HepG2 (cell line): ENCODE results near the gene TNFRSF1B. TPM values are rescaled to one million over a fixed set of nuclear protein-coding genes. Genes with fewer than 3 reads are reported as not detected.
A peak's percentile ranks its signal among the peaks of the same experiment; 100 is the strongest.

Source experiments
- ATAC-seq: fragments of 200-7000 bp; cut with Tn5 transposase; 3 replicates; pipeline ENCODE4 v1.9.1; 2020; ENCODE audit warnings: mild to moderate bottlenecking, moderate library complexity
- BruUV-seq: library from RNA; stranded (reverse); fragments of 400-500 nt; replicated peaks from 2 replicates; lab custom pipeline; 2021; lab: Mats Ljungman, UMichigan
- CTCF ChIA-PET: fragments of 300-600 bp; formaldehyde crosslinking; extraction: SDS; loops from one replicate; lab custom pipeline; 2021; ENCODE audit warnings: low total read pairs, inconsistent platforms, low intra/inter-chr PET ratio; lab: Yijun Ruan, JAX
- POLR2A ChIA-PET: fragments of 350-600 bp; sonication (Branson Sonifier 250); formaldehyde crosslinking; loops from one replicate; lab custom pipeline; 2020; ENCODE audit warnings: antibody characterized with exemption, inconsistent platforms; lab: Yijun Ruan, JAX
- DNase-seq: peaks from one replicate; pipeline ENCODE4 v3.0.0-alpha.2; 2015; ENCODE audit warnings: low spot score
- FAIRE-seq: peaks from 3 replicates; lab custom pipeline; 2011; peaks lifted over from hg19 to GRCh38; lab: Jason Lieb, UNC
- H2AFZ ChIP-seq: one replicate; pipeline ENCODE4 v1.6.1; 2011; ENCODE audit warnings: low read length, inconsistent platforms
- H3K27ac ChIP-seq: fragments of 300-600 bp; 3 replicates; pipeline ENCODE4 v1.8.0; 2011; ENCODE audit warnings: mixed run types, mild to moderate bottlenecking, mixed read lengths, low read length, inconsistent platforms; ENCODE audit not compliant: insufficient read depth; ENCODE audit errors: extremely low read length
- H3K27me3 ChIP-seq, 2 experiments: fragments of 200-600 bp in 1 of 2; 2 replicates in 1 of 2; 3 replicates in 1 of 2; pipeline versions ENCODE4 v1.6.0 to v1.8.0; 2011; ENCODE audit warnings: low read length in 2 of 2, mild to moderate bottlenecking in 2 of 2, moderate library complexity in 2 of 2, inconsistent platforms in 1 of 2; ENCODE audit not compliant: insufficient read depth in 2 of 2, control insufficient read depth in 1 of 2
- H3K36me3 ChIP-seq, 2 experiments: fragments of 200-600 bp in 1 of 2; replicated peaks in 1 of 2; 2 replicates in 1 of 2; 3 replicates in 1 of 2; pipeline versions ENCODE4 v1.5.1 to v1.8.0; 2011; ENCODE audit warnings: low read length in 2 of 2, inconsistent platforms in 1 of 2; ENCODE audit not compliant: insufficient read depth in 2 of 2, control insufficient read depth in 1 of 2
- H3K4me1 ChIP-seq: 2 replicates; pipeline ENCODE4 v1.5.1; 2012; ENCODE audit warnings: low read length, inconsistent platforms; ENCODE audit not compliant: insufficient read depth
- H3K4me2 ChIP-seq: 2 replicates; pipeline ENCODE4 v1.6.0; 2011; ENCODE audit warnings: low read depth, low read length, inconsistent platforms
- H3K4me3 ChIP-seq, 3 experiments: fragments of 200-600 bp in 1 of 3; sonication (generic), shearing (Covaris generic) in 1 of 3; replicated peaks in 1 of 3; 2 replicates each; pipeline ENCODE4 v1.5.1; 2011 to 2016; ENCODE audit warnings: low read length in 3 of 3, inconsistent platforms in 2 of 3, low read depth in 2 of 3, mild to moderate bottlenecking in 2 of 3, control low read depth in 1 of 3, mixed read lengths in 1 of 3; ENCODE audit not compliant: insufficient read depth in 1 of 3
- H3K79me2 ChIP-seq: one replicate; pipeline ENCODE4 v1.6.1; 2011; ENCODE audit warnings: low read length, inconsistent platforms; ENCODE audit not compliant: insufficient read depth
- H3K9ac ChIP-seq: 2 replicates; pipeline ENCODE4 v1.6.0; 2011; ENCODE audit warnings: mild to moderate bottlenecking, low read depth, low read length, inconsistent platforms; ENCODE audit not compliant: insufficient read depth
- H3K9me3 ChIP-seq: 2 replicates; pipeline ENCODE4 v1.5.1; 2012; ENCODE audit warnings: mild to moderate bottlenecking, low read length
- H4K20me1 ChIP-seq: 2 replicates; pipeline ENCODE4 v1.6.0; 2011; ENCODE audit warnings: inconsistent platforms, mild to moderate bottlenecking, low read length, moderate library complexity; ENCODE audit not compliant: insufficient read depth
- HIVEP1 ChIP-seq: sonication (generic); formaldehyde crosslinking; IDR thresholded peaks from 2 replicates; pipeline ENCODE4 v1.4.0; 2020; ENCODE audit warnings: mild to moderate bottlenecking, missing genetic modification reagents
- HMG20A ChIP-seq: IDR thresholded peaks from 2 replicates; pipeline ENCODE4 v1.6.1; 2016; ENCODE audit warnings: borderline replicate concordance
- LCORL ChIP-seq, 2 experiments: fragments of 450-650 bp in 1 of 2; sonication (generic) in 1 of 2; formaldehyde crosslinking in 1 of 2; IDR thresholded peaks; 2 replicates each; pipeline versions ENCODE4 v1.5.0 to v1.6.1; 2017 to 2020; ENCODE audit warnings: antibody characterized with exemption in 1 of 2, missing genetic modification reagents in 1 of 2
- MAFF ChIP-seq: IDR thresholded peaks from 2 replicates; pipeline ENCODE4 v1.6.1; 2011; ENCODE audit warnings: low read depth, low read length, improper control_type of control experiment
- MAFK ChIP-seq, 2 experiments: IDR thresholded peaks in 1 of 2; conservative IDR thresholded peaks in 1 of 2; 2 replicates each; pipeline ENCODE4 v1.6.1; 2011; ENCODE audit warnings: improper control_type of control experiment in 2 of 2, low read length in 2 of 2
- TARDBP ChIP-seq: sonication (generic); formaldehyde crosslinking; IDR thresholded peaks from 2 replicates; pipeline ENCODE4 v1.8.0; 2022; ENCODE audit warnings: mild to moderate bottlenecking, missing genetic modification reagents
- ZBTB42 ChIP-seq: sonication (generic); formaldehyde crosslinking; IDR thresholded peaks from 2 replicates; pipeline ENCODE4 v1.5.0; 2020; ENCODE audit warnings: mild to moderate bottlenecking, missing genetic modification reagents
- ZNF589 ChIP-seq: sonication (generic); formaldehyde crosslinking; conservative IDR thresholded peaks from 2 replicates; pipeline ENCODE4 v1.8.0; 2022; ENCODE audit warnings: mild to moderate bottlenecking, moderate library complexity, missing genetic modification reagents
- ZNF879 ChIP-seq: sonication (generic); formaldehyde crosslinking; IDR thresholded peaks from 2 replicates; pipeline ENCODE4 v1.8.1; 2023; ENCODE audit warnings: missing genetic modification reagents
- WGBS: methylation state at CpG from one replicate; pipeline ENCODE4 v1.1.6; 2017; ENCODE audit warnings: low lambda C conversion rate; 5-methylcytosine and 5-hydroxymethylcytosine counted together
- in situ Hi-C: cut with HindIII; loops from 2 replicates; pipeline ENCODE4 v1.10.0; 2017; ENCODE audit warnings: low pct_unique_long_range_greater_than_20kb; ENCODE audit not compliant: extremely low pct_ligation_motif_present
- intact Hi-C: fragments of 100-400 bp; cut with micrococcal nuclease; formaldehyde crosslinking; loops from one replicate; pipeline ENCODE4 v1.10.0; 2022; ENCODE audit not compliant: unreplicated experiment
- polyA plus RNA-seq, 8 experiments: library from polyadenylated mRNA; depleted of rRNA in 3 of 8; stranded (reverse) in 7 of 8; unstranded in 1 of 8; fragments of >200 nt; fragmentation: Illumina TruSeq in 4 of 8; extraction: Trizol in 4 of 8; gene quantifications; 2 replicates each; pipeline versions ENCODE4 v1.2.1 to v1.2.3, GENCODE V29; 2011 to 2016; ENCODE audit warnings: low read depth in 4 of 8, missing spikeins in 1 of 8, mixed read lengths in 1 of 8; ENCODE audit not compliant: insufficient read depth in 1 of 8
- total RNA-seq, 5 experiments: library from RNA; depleted of rRNA; stranded (reverse); fragments of >200 nt; fragmentation: Illumina TruSeq; extraction: Trizol; gene quantifications; 2 replicates each; pipeline ENCODE4 v1.2.3, GENCODE V29; 2016; ENCODE audit warnings: low read depth in 1 of 5

The TNFRSF1B gene
- total and polyA plus RNA-seq, 2 of the 13 experiments (the other 11 are each of a cell fraction or from before 2014, with no cell fraction given) = 0.04 to 0.11 TPM

- TF ChIP-seq ZNF879 (CRISPR knock-in tag) = no peak
- no peak for TF ChIP-seq HIVEP1 (CRISPR knock-in tag)
- TF ChIP-seq HMG20A (CRISPR knock-in tag) = no peak
- TF ChIP-seq LCORL (IDR thresholded peaks at IDR 0.05) = no peak
- TF ChIP-seq LCORL (CRISPR knock-in tag; IDR thresholded peaks at IDR 0.05) = no peak
- TF ChIP-seq TARDBP (CRISPR knock-in tag) = no peak
- TF ChIP-seq ZNF589 (CRISPR knock-in tag) = no peak
- Histone ChIP-seq H3K79me2 (no peaks in the 10 kb centered on the region), H3K27ac (no peak overlapping the region), H3K36me3 (peaks cover 9 to 39% of the 10 kb centered on the region in 2 experiments), H3K27me3 (no peaks in the 10 kb centered on the region), H3K4me3 (no peak overlapping the region), H3K9me3 (no peaks in the 10 kb centered on the region), H3K4me2 (no peak overlapping the region), H2AFZ (no peak overlapping the region), H3K9ac (no peak overlapping the region), H3K4me1 (no peaks in the 10 kb centered on the region), H4K20me1 (no peaks in the 10 kb centered on the region)
- intact Hi-C loops = no loop called here
- in situ Hi-C loops = no loop called here
- ChIA-PET POLR2A (no interaction called here), CTCF (no interaction called here)
- WGBS = 89% methylated on average over 6 of the region's 6 CpGs
- ATAC-seq (no peak), FAIRE-seq (no peak), DNase-seq (no peak)
- no TSS peak for BruUV-seq
Observed at GRCh38 chr1:12246584-12246983, 79.8 kb downstream of the TNFRSF1B start.

DNA sequence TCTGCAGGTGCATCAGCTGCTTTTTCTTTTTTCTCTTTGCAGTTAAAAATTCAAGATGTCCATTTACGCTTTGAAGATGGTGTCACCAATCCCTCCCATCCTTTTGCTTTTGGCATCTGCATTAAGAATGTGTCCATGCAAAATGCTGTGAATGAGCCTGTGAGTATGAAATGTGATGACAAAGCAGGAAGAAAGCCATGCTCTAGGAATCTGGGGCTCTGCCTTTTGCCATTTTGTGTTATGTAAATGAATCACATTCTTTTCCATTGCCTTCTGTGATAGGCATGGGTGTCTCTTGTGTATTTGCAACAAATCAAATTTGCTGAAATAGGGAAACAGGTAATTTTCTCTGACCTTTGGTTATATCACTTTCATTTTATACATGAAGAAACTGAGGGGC, 82.4 kb downstream of the TNFRSF1B start:
- DNase-seq (no peak), FAIRE-seq (no peak), ATAC-seq (no peak)
- ChIA-PET CTCF (no interaction called here), POLR2A (no interaction called here)
- TF ChIP-seq MAFK (conservative IDR thresholded peaks at IDR 0.05 in 1 of 2, IDR thresholded peaks at IDR 0.05 in 1 of 2; ENCODE audit: low read length in 2 of 2) = 0 out of 4 replicates have a peak, but pooled peaks of 1 of the 2 experiments have one; percentile 1
- TF ChIP-seq MAFF = 0 out of 2 replicates have a peak, but pooled peaks have one; percentile 5
- TF ChIP-seq ZBTB42 (CRISPR knock-in tag) = no peak
- Histone ChIP-seq H3K4me3 (no peak overlapping the region), H4K20me1 (no peaks in the 10 kb centered on the region), H2AFZ (no peak overlapping the region), H3K9ac (no peak overlapping the region), H3K9me3 (no peaks in the 10 kb centered on the region), H3K27ac (no peak overlapping the region), H3K27me3 (no peaks in the 10 kb centered on the region), H3K79me2 (no peaks in the 10 kb centered on the region), H3K36me3 (peaks cover 8 to 27% of the 10 kb centered on the region in 2 experiments), H3K4me1 (no peaks in the 10 kb centered on the region), H3K4me2 (no peak overlapping the region)
- in situ Hi-C loops = no loop called here
- 100% methylated on average over 1 of the region's 1 CpG for WGBS
- no TSS peak for BruUV-seq
- intact Hi-C loops = no loop called here
